HUES48 (cell line): ENCODE data around the gene FBXL16.
A peak's percentile ranks its signal among the peaks of the same experiment; 100 is the strongest.

ENCODE experiments used
- H3K27ac ChIP-seq: one replicate; pipeline ENCODE4 v1.7.0; 2013; ENCODE audit warnings: low read depth, low read length, inconsistent platforms
- H3K27me3 ChIP-seq: 2 replicates; pipeline ENCODE4 v1.6.1; 2013; ENCODE audit warnings: mild to moderate bottlenecking, low read length; ENCODE audit not compliant: control insufficient read depth, insufficient read depth
- H3K36me3 ChIP-seq: 2 replicates; pipeline ENCODE4 v1.6.1; 2013; ENCODE audit warnings: low read length; ENCODE audit not compliant: control insufficient read depth, insufficient read depth
- H3K4me1 ChIP-seq: 2 replicates; pipeline ENCODE4 v1.6.1; 2013; ENCODE audit warnings: mild to moderate bottlenecking, low read length; ENCODE audit not compliant: control insufficient read depth, insufficient read depth
- H3K4me3 ChIP-seq: 2 replicates; pipeline ENCODE4 v1.5.1; 2013; ENCODE audit warnings: mild to moderate bottlenecking, low read depth, low read length
- H3K9ac ChIP-seq: 2 replicates; pipeline ENCODE4 v1.6.1; 2013; ENCODE audit warnings: mild to moderate bottlenecking, low read depth, low read length, moderate library complexity
- H3K9me3 ChIP-seq: 2 replicates; pipeline ENCODE4 v1.6.1; 2013; ENCODE audit warnings: low read length; ENCODE audit not compliant: control insufficient read depth, insufficient read depth

Gene FBXL16

DNA sequence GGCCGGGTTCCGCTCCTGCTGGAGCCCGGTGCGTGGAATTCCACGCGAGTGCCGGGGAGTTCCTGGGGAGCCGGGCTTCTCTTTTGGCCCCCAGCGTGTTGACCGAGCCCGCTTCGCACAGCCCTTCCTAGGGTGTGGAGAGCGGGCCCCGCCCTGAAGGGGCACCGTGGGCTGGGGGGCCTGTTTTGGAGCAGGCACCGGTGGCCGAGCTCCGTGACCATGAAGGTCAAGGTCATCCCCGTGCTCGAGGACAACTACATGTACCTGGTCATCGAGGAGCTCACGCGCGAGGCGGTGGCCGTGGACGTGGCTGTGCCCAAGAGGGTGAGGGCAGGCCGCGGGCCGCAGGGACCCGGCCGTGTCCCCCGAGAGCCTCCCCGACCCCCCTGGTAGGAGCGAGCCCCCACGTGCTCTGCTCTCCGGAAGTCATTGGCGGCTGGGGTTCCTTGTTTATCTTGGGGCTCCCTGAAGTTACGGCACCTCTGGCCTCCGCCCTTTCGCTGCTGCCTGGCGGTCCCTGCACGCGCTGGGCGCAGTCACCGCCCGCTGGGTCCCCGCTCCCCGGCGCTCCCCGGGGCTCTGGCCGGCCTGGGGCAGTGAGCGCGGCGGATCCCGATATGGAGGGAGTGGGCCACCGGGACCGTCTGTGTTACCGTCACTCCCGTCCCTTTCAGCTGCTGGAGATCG, 21.8 kb upstream of the FBXL16 start:
- H3K36me3 ChIP-seq = peaks cover 16% of the 10 kb centered on the region; the same call in 1 of the 2 replicates
- H3K27ac ChIP-seq = no peak overlapping the region
- H3K27me3 ChIP-seq = no peaks in the 10 kb centered on the region; the same call in 1 of the 2 replicates
- H3K4me1 ChIP-seq = peaks cover 3% of the 10 kb centered on the region; the same call in 1 of the 2 replicates
- no peak overlapping the region; the same call in 1 of the 2 replicates for H3K9ac ChIP-seq
- no peaks in the 10 kb centered on the region for H3K9me3 ChIP-seq
- peak overlapping the region; percentile 66 for H3K4me3 ChIP-seq

DNA sequence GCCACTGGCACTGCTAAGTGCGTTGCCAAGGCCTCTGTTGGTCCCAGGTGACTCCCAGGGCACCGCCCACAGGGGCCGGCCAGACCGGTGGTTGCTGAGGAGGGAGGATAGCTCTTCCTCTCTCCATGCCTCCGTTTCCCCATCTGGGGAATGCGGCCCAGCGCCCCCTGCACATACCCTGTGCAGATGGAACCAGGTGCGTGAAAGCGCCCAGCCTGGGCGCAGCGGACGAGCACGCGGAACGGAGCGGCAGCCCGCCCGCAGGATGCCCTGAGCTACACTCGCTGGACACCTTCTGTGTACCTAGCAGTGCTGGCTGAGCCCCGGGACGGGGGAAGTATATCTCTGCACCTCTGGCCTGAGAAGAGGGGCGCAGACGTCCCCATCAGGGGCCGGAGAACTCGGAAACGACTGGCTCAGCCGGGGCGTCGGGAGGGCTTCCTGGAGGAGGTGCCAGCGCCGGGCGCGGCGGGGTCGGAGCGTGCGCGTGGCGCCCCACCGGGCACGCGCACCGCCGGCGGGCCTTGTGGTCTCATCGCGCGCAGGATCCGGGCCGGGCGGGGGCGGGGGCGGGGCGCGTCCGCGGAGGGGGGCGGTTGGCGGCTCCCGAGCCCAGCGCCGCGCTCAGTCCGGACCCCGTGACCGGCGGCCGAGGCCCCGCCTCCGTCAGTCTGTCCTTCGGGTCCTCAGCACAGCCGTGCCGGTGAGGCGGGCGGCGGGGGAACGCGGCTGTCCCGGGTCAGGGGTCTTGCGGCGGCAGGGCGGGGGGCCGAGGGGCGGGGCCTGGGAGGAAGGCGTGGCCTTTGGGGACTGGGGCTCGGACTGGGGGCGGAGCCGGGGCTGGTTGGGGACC, 21.1 kb upstream of the FBXL16 start, which contains the start of the genes CCDC78 and HAGHL:
Gene CCDC78, minus strand, starts transcription at position 6 of the 853 bp plus-strand sequence. CDS start 76 bp downstream, outside the sequence.
Gene HAGHL, plus strand, starts transcription at position 669 of the 853 bp plus-strand sequence. CDS start 404 bp downstream, outside the sequence.
- Histone ChIP-seq H3K27ac (peak within 1 kb of the TSS; percentile 42), H3K9ac (no peak within 1 kb of the TSS; the same call in 1 of the 2 replicates), H3K9me3 (no peaks in the 10 kb centered on the region), H3K36me3 (peaks cover 10% of the 10 kb centered on the region; the same call in 1 of the 2 replicates), H3K4me3 (peak within 1 kb of the TSS; percentile 66), H3K27me3 (no peaks in the 10 kb centered on the region; the same call in 1 of the 2 replicates), H3K4me1 (peaks cover 3% of the 10 kb centered on the region; the same call in 1 of the 2 replicates)

- Histone ChIP-seq H3K4me3 (peak overlapping the region; percentile 66; the same call in 1 of the 2 replicates), H3K9ac (no peak overlapping the region), H3K27ac (peak overlapping the region; percentile 42), H3K27me3 (no peaks in the 10 kb centered on the region; the same call in 1 of the 2 replicates), H3K4me1 (peaks cover 3% of the 10 kb centered on the region; the same call in 1 of the 2 replicates), H3K36me3 (peaks cover 7% of the 10 kb centered on the region; the same call in 1 of the 2 replicates), H3K9me3 (no peaks in the 10 kb centered on the region)
These were observed 20.5 kb upstream of the FBXL16 start for GRCh38 chr16:726188-726437.

DNA sequence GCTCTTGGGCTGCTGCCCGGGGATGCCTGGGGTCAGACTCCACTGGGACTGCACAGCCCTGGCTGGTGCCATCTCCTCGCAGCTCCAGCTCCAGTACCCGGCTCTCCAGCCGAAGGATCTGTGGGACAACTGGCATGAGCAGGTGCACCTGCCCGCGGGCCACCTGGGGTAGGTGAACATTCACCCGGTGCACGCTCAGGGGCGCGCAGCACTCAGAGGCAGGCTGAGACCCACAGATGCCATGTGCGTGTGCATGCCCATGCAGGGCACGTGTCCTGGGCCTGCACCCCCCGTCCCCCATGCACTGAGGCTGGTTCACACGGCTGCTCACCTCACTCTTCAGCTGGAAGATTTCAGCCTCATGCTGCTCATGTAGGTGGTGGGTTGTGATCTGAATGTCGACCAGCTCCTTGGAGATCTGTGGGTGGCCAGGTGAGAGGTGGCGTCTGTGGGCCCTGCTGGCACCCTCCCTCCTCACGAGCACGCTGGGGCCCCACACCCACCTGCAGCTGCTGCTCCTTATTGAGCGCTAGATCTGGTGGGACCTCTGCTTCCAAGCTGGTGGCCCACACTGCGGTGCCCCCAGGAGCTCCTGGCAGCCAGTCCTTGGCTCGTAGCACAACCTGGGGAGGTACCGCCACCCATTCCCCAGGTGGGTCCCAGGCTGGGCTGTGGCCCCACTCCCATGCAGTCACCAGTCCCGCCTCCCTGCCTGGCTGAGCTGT, 20.0 kb upstream of the FBXL16 start:
- no peaks in the 10 kb centered on the region; the same call in 1 of the 2 replicates for H3K27me3 ChIP-seq
- peaks cover 3% of the 10 kb centered on the region; the same call in 1 of the 2 replicates for H3K4me1 ChIP-seq
- H3K9ac ChIP-seq = no peak overlapping the region
- no peaks in the 10 kb centered on the region for H3K9me3 ChIP-seq
- peak overlapping the region; percentile 66; the same call in 1 of the 2 replicates for H3K4me3 ChIP-seq
- H3K36me3 ChIP-seq = peaks cover 2% of the 10 kb centered on the region; the same call in 1 of the 2 replicates
- H3K27ac ChIP-seq = no peak overlapping the region

GRCh38 chr16:725041-725376, 19.4 kb upstream of the FBXL16 start:
- no peaks in the 10 kb centered on the region for H3K9me3 ChIP-seq
- no peaks in the 10 kb centered on the region; the same call in 1 of the 2 replicates for H3K27me3 ChIP-seq
- peaks cover 6% of the 10 kb centered on the region for H3K4me1 ChIP-seq
- H3K9ac ChIP-seq = no peak overlapping the region
- H3K27ac ChIP-seq = no peak overlapping the region
- H3K4me3 ChIP-seq = no peak overlapping the region
- H3K36me3 ChIP-seq = no peaks in the 10 kb centered on the region

DNA sequence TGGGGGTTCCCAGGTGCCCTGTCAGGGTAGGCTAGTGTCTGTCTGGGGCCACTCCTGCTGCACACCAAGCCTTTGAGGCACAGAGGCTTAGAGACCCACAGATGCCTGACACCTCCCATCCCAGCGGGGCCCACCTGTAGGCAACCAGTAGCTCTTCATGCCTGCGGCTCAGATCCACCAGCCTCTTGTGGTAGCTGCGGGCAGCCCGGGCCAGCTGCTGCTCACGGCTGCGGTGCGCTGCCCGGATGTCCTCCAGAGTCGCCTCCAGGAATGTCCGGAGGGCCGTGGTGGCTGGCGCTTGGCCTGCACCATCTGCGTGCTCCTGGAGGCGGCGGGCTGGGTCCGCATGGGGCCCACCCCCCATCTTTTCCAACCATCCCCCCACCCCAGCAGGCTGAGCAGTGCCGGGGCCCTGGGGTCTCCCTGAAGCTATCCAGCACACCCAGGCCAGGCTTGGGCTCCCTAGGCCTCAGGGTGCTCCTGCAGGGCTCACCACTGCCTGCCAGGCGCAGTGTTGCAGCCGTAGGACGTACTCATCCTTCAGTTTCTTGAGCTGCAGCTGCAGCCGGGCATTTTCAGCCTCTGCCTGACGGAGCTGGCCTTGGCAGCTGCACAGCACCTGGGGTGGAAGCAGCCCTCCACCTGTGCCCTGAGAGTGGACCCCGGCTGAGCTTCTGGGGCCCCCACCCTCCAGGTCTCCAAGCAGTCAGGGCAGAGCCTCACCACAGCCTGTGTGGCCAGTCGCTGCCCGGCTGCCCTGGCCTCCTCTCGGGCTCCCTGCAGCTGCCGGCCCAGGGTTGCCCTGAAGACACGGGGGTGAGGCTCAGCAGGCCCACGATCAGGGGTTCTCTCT, 18.8 kb upstream of the FBXL16 start:
- Histone ChIP-seq H3K27ac (no peak overlapping the region), H3K27me3 (no peaks in the 10 kb centered on the region; the same call in 1 of the 2 replicates), H3K4me3 (no peak overlapping the region), H3K9me3 (no peaks in the 10 kb centered on the region), H3K36me3 (no peaks in the 10 kb centered on the region), H3K4me1 (peaks cover 12% of the 10 kb centered on the region), H3K9ac (no peak overlapping the region)

GRCh38 chr16:723695-724094, 18.1 kb upstream of the FBXL16 start:
- no peak overlapping the region for H3K9ac ChIP-seq
- H3K4me1 ChIP-seq = peaks cover 15% of the 10 kb centered on the region
- H3K27me3 ChIP-seq = peaks cover 5% of the 10 kb centered on the region; the same call in 1 of the 2 replicates
- no peaks in the 10 kb centered on the region for H3K36me3 ChIP-seq
- H3K9me3 ChIP-seq = no peaks in the 10 kb centered on the region
- no peak overlapping the region for H3K27ac ChIP-seq
- H3K4me3 ChIP-seq = no peak overlapping the region

GRCh38 chr16:722835-723633, 17.4 kb upstream of the FBXL16 start:
- H3K9ac ChIP-seq = no peak overlapping the region
- H3K4me1 ChIP-seq = peaks cover 18% of the 10 kb centered on the region
- no peaks in the 10 kb centered on the region for H3K36me3 ChIP-seq
- H3K27me3 ChIP-seq = peaks cover 9% of the 10 kb centered on the region; the same call in 1 of the 2 replicates
- no peak overlapping the region for H3K27ac ChIP-seq
- no peak overlapping the region for H3K4me3 ChIP-seq
- no peaks in the 10 kb centered on the region for H3K9me3 ChIP-seq

- no peak overlapping the region for H3K9ac ChIP-seq
- no peaks in the 10 kb centered on the region for H3K9me3 ChIP-seq
- no peak overlapping the region for H3K27ac ChIP-seq
- H3K27me3 ChIP-seq = peaks cover 9% of the 10 kb centered on the region; the same call in 1 of the 2 replicates
- peaks cover 15% of the 10 kb centered on the region for H3K4me1 ChIP-seq
- peak overlapping the region; percentile 96; the same call in 1 of the 2 replicates for H3K4me3 ChIP-seq
- H3K36me3 ChIP-seq = no peaks in the 10 kb centered on the region
These were observed 16.4 kb upstream of the FBXL16 start for GRCh38 chr16:721765-722540.
